GM12878 (cell line): ENCODE data around the gene SGIP1. TPM values are rescaled to one million over a fixed set of nuclear protein-coding genes. Genes with fewer than 3 reads are reported as not detected.

Experiments used
- ATAC-seq: fragments of 200-7000 bp; cut with Tn5 transposase; 3 replicates; pipeline ENCODE4 v1.9.1; 2020; ENCODE audit warnings: mild to moderate bottlenecking, moderate library complexity
- BruUV-seq: library from RNA; stranded (reverse); fragments of 400-500 nt; replicated peaks from 2 replicates; lab custom pipeline; 2021; lab: Mats Ljungman, UMichigan
- CTCF ChIA-PET: fragments of 300-600 bp; sonication (Branson Sonifier 250); formaldehyde crosslinking; extraction: SDS; loops from one replicate; lab custom pipeline; 2021; ENCODE audit warnings: inconsistent platforms; lab: Yijun Ruan, JAX
- POLR2A ChIA-PET: fragments of 350-600 bp; formaldehyde crosslinking; extraction: SDS; loops from one replicate; lab custom pipeline; 2021; ENCODE audit warnings: inconsistent platforms; lab: Charles Lee
- RAD21 ChIA-PET: fragments of 300-600 bp; sonication (Branson Sonifier 250); formaldehyde crosslinking; loops from one replicate; lab custom pipeline; 2023; ENCODE audit warnings: antibody characterized with exemption; ENCODE audit not compliant: unreplicated experiment; lab: Charles Lee
- SMC1A ChIA-PET: fragments of 300-600 bp; sonication (Branson Sonifier 250); formaldehyde crosslinking; loops from one replicate; lab custom pipeline; 2023; ENCODE audit not compliant: unreplicated experiment, uncharacterized antibody; lab: Charles Lee
- DNase-seq: peaks from one replicate; pipeline ENCODE4 v3.0.0-alpha.2; 2011; ENCODE audit warnings: low read depth, low spot score
- FAIRE-seq: peaks from 3 replicates; lab custom pipeline; 2011; peaks lifted over from hg19 to GRCh38; lab: Jason Lieb, UNC
- H2AFZ ChIP-seq: 2 replicates; pipeline ENCODE4 v1.6.0; 2011; ENCODE audit warnings: low read depth, low read length, control low read depth; ENCODE audit not compliant: control insufficient read depth
- H3K27ac ChIP-seq: 2 replicates; pipeline ENCODE4 v1.5.1; 2011; ENCODE audit warnings: control low read depth; ENCODE audit not compliant: control insufficient read depth, insufficient read depth
- H3K27me3 ChIP-seq, 2 experiments: replicated peaks in 1 of 2; 2 replicates each; pipeline versions ENCODE4 v1.6.0 to v1.6.1; 2011; ENCODE audit warnings: low read length in 1 of 2; ENCODE audit not compliant: control insufficient read depth in 2 of 2, insufficient read depth in 2 of 2
- H3K36me3 ChIP-seq, 2 experiments: 2 replicates each; pipeline ENCODE4 v1.5.1; 2011; ENCODE audit warnings: low read length in 1 of 2; ENCODE audit not compliant: control insufficient read depth in 2 of 2, insufficient read depth in 2 of 2
- H3K4me1 ChIP-seq: 2 replicates; pipeline ENCODE4 v1.6.1; 2011; ENCODE audit warnings: mild to moderate bottlenecking, low read length, moderate library complexity, mixed read lengths; ENCODE audit not compliant: control insufficient read depth, insufficient read depth
- H3K4me2 ChIP-seq: 2 replicates; pipeline ENCODE4 v1.6.0; 2011; ENCODE audit warnings: control low read depth; ENCODE audit not compliant: control insufficient read depth, insufficient read depth
- H3K4me3 ChIP-seq: fragments of 200-600 bp; sonication (generic); 2 replicates; pipeline ENCODE4 v1.5.1; 2016
- H3K79me2 ChIP-seq: 2 replicates; pipeline ENCODE4 v1.6.0; 2011; ENCODE audit warnings: low read length; ENCODE audit not compliant: control insufficient read depth, insufficient read depth
- H3K9ac ChIP-seq: 2 replicates; pipeline ENCODE4 v1.8.0; 2011; ENCODE audit warnings: low read length, control low read depth, mixed read lengths; ENCODE audit not compliant: control insufficient read depth, insufficient read depth
- H3K9me3 ChIP-seq: replicated peaks from 3 replicates; pipeline ENCODE4 v1.5.1; 2011; ENCODE audit warnings: mild to moderate bottlenecking, low read length; ENCODE audit not compliant: control insufficient read depth, insufficient read depth
- H4K20me1 ChIP-seq: 2 replicates; pipeline ENCODE4 v1.6.0; 2011; ENCODE audit not compliant: control insufficient read depth, insufficient read depth
- IKZF2 ChIP-seq, 2 experiments: fragments of 450-650 bp; IDR thresholded peaks; 2 replicates each; pipeline ENCODE4 v1.6.1; 2017; ENCODE audit warnings: mild to moderate bottlenecking in 2 of 2, moderate library complexity in 2 of 2
- MTA2 ChIP-seq: fragments of 450-650 bp; IDR thresholded peaks from 2 replicates; pipeline ENCODE4 v1.6.1; 2016; ENCODE audit warnings: low read depth, mild to moderate bottlenecking, moderate library complexity
- MXI1 ChIP-seq: fragments of 150-350 bp; IDR thresholded peaks from 2 replicates; pipeline ENCODE4 v1.6.1; 2011; ENCODE audit warnings: low read depth, mild to moderate bottlenecking, inconsistent platforms, low read length, improper control_type of control experiment
- RAD51 ChIP-seq: fragments of 450-650 bp; IDR thresholded peaks from 2 replicates; pipeline ENCODE4 v1.6.1; 2016; ENCODE audit warnings: moderate library complexity, mild to moderate bottlenecking, inconsistent platforms
- WGBS: methylation state at CpG from one replicate; pipeline ENCODE4 v1.1.6; 2016; ENCODE audit warnings: low lambda C conversion rate; ENCODE audit not compliant: insufficient replicate concordance, insufficient coverage; ENCODE audit errors: missing lambda C conversion rate; 5-methylcytosine and 5-hydroxymethylcytosine counted together
- in situ Hi-C: fragments of 300-500 bp; cut with MboI; formaldehyde crosslinking; loops from 9 replicates; pipeline ENCODE4 v1.14.3; 2018; ENCODE audit warnings: mixed read lengths
- intact Hi-C: fragments of 100-400 bp; cut with micrococcal nuclease; formaldehyde crosslinking; loops from one replicate; pipeline ENCODE4 v1.14.2; 2022; ENCODE audit not compliant: unreplicated experiment
- polyA plus RNA-seq, 11 experiments: library from polyadenylated mRNA; depleted of rRNA in 4 of 11; unstranded in 6 of 11; stranded (reverse) in 5 of 11; fragments of >200 nt; fragmentation: Nextera tagmentation in 4 of 11; fragmentation: Illumina TruSeq in 1 of 11; extraction: Ambion mirVana in 4 of 11; extraction: Trizol in 1 of 11; gene quantifications; 1 replicate in 1 of 11; 2 replicates in 10 of 11; pipeline versions ENCODE4 v1.2.1 to v1.2.3, GENCODE V29; 2011 to 2016; ENCODE audit warnings: inconsistent platforms in 2 of 11, missing spikeins in 2 of 11, low read depth in 1 of 11
- total RNA-seq, 4 experiments: library from RNA; depleted of rRNA in 3 of 4; stranded (reverse); fragments of >200 nt in 3 of 4; fragmentation: Illumina TruSeq in 1 of 4; extraction: Trizol in 1 of 4; gene quantifications; 2 replicates each; pipeline versions ENCODE4 v1.2.1 to v1.2.3, GENCODE V29; 2013 to 2021
- TF ChIP-seq, protein P1 (sequence below): fragments of 450-650 bp; conservative IDR thresholded peaks from 2 replicates; pipeline ENCODE4 v1.6.1; 2017; ENCODE audit warnings: mild to moderate bottlenecking, moderate library complexity
- TF ChIP-seq, protein P2 (sequence below): fragments of 450-650 bp; formaldehyde crosslinking; IDR thresholded peaks from 2 replicates; pipeline ENCODE4 v1.4.0; 2020; ENCODE audit warnings: mild to moderate bottlenecking, moderate library complexity
- TF ChIP-seq, protein P3 (sequence below): fragments of 450-650 bp; IDR thresholded peaks from 2 replicates; pipeline ENCODE4 v1.6.1; 2017; ENCODE audit warnings: antibody characterized with exemption, mild to moderate bottlenecking, moderate library complexity
- TF ChIP-seq, protein P4 (sequence below): fragments of 450-650 bp; IDR thresholded peaks from 2 replicates; pipeline ENCODE4 v1.6.1; 2016; ENCODE audit warnings: mild to moderate bottlenecking
- TF ChIP-seq, protein P5 (sequence below): fragments of 450-650 bp; IDR thresholded peaks from 2 replicates; pipeline ENCODE4 v1.6.1; 2018; ENCODE audit warnings: mild to moderate bottlenecking, low read depth, moderate library complexity; ENCODE audit not compliant: partially characterized antibody

Gene SGIP1
- total and polyA plus RNA-seq, 10 of the 15 experiments (the other 5 are each of a cell fraction or from before 2014, with no cell fraction given) = 0.15 TPM; not detected in 9

DNA sequence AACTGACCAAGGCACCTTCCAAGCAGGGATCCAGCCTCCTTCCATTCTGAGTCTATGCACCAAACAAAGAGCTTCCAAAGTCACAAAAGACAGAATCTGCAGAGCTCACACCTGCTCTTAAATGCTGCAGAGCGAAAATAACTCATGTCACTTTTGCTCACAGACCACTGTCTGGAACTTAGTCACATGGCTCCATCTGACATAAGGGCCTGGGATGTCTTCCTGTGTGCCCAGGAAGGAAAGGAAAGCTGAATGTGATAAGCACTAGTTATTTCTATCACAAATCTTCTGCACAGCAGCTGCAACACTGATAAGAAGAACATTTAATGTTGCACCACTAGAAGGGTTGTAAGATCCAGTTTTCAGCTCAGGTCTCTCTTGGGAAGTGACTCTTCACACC is 39.5 kb upstream of the SGIP1 start:
- in situ Hi-C loops (no loop called here), intact Hi-C loops (no loop called here)
- FAIRE-seq (no peak), DNase-seq (no peak), ATAC-seq (no peak)
- Histone ChIP-seq H3K79me2 (no peaks in the 10 kb centered on the region), H3K27me3 (no peaks in the 10 kb centered on the region; a peak in 1 of 4 replicates), H3K36me3 (no peaks in the 10 kb centered on the region), H3K27ac (no peak overlapping the region), H3K4me2 (no peak overlapping the region), H3K4me1 (no peaks in the 10 kb centered on the region), H2AFZ (no peak overlapping the region), H4K20me1 (no peaks in the 10 kb centered on the region), H3K4me3 (no peak overlapping the region), H3K9ac (no peak overlapping the region), H3K9me3 (no peaks in the 10 kb centered on the region)
- no TSS peak for BruUV-seq
- ChIA-PET POLR2A (no interaction called here), CTCF (interaction anchor here (1.2 kb wide), 1 partner anchor 9 kb away, joined by 6 read pairs; no protein-coding TSS in a partner anchor), RAD21 (no interaction called here), SMC1A (interaction anchor here (1.2 kb wide), 1 partner anchor 9 kb away, joined by 3 read pairs; no protein-coding TSS in a partner anchor)
- 0% methylated on average over 1 of the region's 1 CpG for WGBS
- no peak for TF ChIP-seq MXI1
- TF ChIP-seq, protein P1, sequence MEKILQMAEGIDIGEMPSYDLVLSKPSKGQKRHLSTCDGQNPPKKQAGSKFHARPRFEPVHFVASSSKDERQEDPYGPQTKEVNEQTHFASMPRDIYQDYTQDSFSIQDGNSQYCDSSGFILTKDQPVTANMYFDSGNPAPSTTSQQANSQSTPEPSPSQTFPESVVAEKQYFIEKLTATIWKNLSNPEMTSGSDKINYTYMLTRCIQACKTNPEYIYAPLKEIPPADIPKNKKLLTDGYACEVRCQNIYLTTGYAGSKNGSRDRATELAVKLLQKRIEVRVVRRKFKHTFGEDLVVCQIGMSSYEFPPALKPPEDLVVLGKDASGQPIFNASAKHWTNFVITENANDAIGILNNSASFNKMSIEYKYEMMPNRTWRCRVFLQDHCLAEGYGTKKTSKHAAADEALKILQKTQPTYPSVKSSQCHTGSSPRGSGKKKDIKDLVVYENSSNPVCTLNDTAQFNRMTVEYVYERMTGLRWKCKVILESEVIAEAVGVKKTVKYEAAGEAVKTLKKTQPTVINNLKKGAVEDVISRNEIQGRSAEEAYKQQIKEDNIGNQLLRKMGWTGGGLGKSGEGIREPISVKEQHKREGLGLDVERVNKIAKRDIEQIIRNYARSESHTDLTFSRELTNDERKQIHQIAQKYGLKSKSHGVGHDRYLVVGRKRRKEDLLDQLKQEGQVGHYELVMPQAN = no peak
- no peak for TF ChIP-seq RAD51
- TF ChIP-seq, protein P2, sequence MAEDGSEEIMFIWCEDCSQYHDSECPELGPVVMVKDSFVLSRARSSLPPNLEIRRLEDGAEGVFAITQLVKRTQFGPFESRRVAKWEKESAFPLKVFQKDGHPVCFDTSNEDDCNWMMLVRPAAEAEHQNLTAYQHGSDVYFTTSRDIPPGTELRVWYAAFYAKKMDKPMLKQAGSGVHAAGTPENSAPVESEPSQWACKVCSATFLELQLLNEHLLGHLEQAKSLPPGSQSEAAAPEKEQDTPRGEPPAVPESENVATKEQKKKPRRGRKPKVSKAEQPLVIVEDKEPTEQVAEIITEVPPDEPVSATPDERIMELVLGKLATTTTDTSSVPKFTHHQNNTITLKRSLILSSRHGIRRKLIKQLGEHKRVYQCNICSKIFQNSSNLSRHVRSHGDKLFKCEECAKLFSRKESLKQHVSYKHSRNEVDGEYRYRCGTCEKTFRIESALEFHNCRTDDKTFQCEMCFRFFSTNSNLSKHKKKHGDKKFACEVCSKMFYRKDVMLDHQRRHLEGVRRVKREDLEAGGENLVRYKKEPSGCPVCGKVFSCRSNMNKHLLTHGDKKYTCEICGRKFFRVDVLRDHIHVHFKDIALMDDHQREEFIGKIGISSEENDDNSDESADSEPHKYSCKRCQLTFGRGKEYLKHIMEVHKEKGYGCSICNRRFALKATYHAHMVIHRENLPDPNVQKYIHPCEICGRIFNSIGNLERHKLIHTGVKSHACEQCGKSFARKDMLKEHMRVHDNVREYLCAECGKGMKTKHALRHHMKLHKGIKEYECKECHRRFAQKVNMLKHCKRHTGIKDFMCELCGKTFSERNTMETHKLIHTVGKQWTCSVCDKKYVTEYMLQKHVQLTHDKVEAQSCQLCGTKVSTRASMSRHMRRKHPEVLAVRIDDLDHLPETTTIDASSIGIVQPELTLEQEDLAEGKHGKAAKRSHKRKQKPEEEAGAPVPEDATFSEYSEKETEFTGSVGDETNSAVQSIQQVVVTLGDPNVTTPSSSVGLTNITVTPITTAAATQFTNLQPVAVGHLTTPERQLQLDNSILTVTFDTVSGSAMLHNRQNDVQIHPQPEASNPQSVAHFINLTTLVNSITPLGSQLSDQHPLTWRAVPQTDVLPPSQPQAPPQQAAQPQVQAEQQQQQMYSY = no peak
- TF ChIP-seq IKZF2 (IDR thresholded peaks at IDR 0.05) = no peak
- TF ChIP-seq, protein P3, sequence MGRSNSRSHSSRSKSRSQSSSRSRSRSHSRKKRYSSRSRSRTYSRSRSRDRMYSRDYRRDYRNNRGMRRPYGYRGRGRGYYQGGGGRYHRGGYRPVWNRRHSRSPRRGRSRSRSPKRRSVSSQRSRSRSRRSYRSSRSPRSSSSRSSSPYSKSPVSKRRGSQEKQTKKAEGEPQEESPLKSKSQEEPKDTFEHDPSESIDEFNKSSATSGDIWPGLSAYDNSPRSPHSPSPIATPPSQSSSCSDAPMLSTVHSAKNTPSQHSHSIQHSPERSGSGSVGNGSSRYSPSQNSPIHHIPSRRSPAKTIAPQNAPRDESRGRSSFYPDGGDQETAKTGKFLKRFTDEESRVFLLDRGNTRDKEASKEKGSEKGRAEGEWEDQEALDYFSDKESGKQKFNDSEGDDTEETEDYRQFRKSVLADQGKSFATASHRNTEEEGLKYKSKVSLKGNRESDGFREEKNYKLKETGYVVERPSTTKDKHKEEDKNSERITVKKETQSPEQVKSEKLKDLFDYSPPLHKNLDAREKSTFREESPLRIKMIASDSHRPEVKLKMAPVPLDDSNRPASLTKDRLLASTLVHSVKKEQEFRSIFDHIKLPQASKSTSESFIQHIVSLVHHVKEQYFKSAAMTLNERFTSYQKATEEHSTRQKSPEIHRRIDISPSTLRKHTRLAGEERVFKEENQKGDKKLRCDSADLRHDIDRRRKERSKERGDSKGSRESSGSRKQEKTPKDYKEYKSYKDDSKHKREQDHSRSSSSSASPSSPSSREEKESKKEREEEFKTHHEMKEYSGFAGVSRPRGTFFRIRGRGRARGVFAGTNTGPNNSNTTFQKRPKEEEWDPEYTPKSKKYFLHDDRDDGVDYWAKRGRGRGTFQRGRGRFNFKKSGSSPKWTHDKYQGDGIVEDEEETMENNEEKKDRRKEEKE = no peak
- TF ChIP-seq, protein P4, sequence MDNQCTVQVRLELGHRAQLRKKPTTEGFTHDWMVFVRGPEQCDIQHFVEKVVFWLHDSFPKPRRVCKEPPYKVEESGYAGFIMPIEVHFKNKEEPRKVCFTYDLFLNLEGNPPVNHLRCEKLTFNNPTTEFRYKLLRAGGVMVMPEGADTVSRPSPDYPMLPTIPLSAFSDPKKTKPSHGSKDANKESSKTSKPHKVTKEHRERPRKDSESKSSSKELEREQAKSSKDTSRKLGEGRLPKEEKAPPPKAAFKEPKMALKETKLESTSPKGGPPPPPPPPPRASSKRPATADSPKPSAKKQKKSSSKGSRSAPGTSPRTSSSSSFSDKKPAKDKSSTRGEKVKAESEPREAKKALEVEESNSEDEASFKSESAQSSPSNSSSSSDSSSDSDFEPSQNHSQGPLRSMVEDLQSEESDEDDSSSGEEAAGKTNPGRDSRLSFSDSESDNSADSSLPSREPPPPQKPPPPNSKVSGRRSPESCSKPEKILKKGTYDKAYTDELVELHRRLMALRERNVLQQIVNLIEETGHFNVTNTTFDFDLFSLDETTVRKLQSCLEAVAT = no peak
- TF ChIP-seq, protein P5, sequence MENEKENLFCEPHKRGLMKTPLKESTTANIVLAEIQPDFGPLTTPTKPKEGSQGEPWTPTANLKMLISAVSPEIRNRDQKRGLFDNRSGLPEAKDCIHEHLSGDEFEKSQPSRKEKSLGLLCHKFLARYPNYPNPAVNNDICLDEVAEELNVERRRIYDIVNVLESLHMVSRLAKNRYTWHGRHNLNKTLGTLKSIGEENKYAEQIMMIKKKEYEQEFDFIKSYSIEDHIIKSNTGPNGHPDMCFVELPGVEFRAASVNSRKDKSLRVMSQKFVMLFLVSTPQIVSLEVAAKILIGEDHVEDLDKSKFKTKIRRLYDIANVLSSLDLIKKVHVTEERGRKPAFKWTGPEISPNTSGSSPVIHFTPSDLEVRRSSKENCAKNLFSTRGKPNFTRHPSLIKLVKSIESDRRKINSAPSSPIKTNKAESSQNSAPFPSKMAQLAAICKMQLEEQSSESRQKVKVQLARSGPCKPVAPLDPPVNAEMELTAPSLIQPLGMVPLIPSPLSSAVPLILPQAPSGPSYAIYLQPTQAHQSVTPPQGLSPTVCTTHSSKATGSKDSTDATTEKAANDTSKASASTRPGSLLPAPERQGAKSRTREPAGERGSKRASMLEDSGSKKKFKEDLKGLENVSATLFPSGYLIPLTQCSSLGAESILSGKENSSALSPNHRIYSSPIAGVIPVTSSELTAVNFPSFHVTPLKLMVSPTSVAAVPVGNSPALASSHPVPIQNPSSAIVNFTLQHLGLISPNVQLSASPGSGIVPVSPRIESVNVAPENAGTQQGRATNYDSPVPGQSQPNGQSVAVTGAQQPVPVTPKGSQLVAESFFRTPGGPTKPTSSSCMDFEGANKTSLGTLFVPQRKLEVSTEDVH = no peak
- TF ChIP-seq MTA2 = no peak
